Smooth muscle cell (in vitro differentiated cells): ENCODE data around the gene TMEM121. TPM values are rescaled to one million over a fixed set of nuclear protein-coding genes. Genes with fewer than 3 reads are reported as not detected.
"Not testable (repeated sequence)": the region's sequence is repeated elsewhere in the genome, so short reads cannot be mapped to it uniquely, and the experiment has no call there.

Experiments used
- DNase-seq: peaks from one replicate; lab custom pipeline; 2025; ENCODE audit not compliant: unreplicated experiment; lab: John Stamatoyannopoulos, UW
- H2AFZ ChIP-seq: fragments of 200-600 bp; sonication (generic); 2 replicates; pipeline ENCODE4 v1.6.0; 2016; ENCODE audit warnings: antibody characterized with exemption, low read depth, mild to moderate bottlenecking
- H3F3A ChIP-seq: fragments of 200-600 bp; sonication (generic); 2 replicates; pipeline ENCODE4 v1.6.0; 2017; ENCODE audit warnings: antibody characterized with exemption, low read depth
- H3K27ac ChIP-seq: fragments of 200-600 bp; sonication (generic); 2 replicates; pipeline ENCODE4 v1.5.1; 2016; ENCODE audit warnings: low read depth, mild to moderate bottlenecking
- H3K27me3 ChIP-seq: fragments of 200-600 bp; sonication (generic); 2 replicates; pipeline ENCODE4 v1.6.1; 2016; ENCODE audit warnings: low read depth, mild to moderate bottlenecking
- H3K36me3 ChIP-seq: fragments of 200-600 bp; sonication (generic); 2 replicates; pipeline ENCODE4 v1.5.1; 2016; ENCODE audit warnings: low read depth
- H3K4me1 ChIP-seq: fragments of 200-600 bp; sonication (generic); 2 replicates; pipeline ENCODE4 v1.5.1; 2016; ENCODE audit warnings: low read depth
- H3K4me2 ChIP-seq: fragments of 200-600 bp; sonication (generic); 2 replicates; pipeline ENCODE4 v1.6.0; 2016; ENCODE audit warnings: mild to moderate bottlenecking
- H3K4me3 ChIP-seq: fragments of 200-600 bp; sonication (generic); 2 replicates; pipeline ENCODE4 v1.5.1; 2016; ENCODE audit warnings: mild to moderate bottlenecking
- H3K79me2 ChIP-seq: fragments of 200-600 bp; sonication (generic); 2 replicates; pipeline ENCODE4 v1.6.0; 2016; ENCODE audit warnings: low read depth, mild to moderate bottlenecking
- H3K9ac ChIP-seq: fragments of 200-600 bp; sonication (generic); 2 replicates; pipeline ENCODE4 v1.6.0; 2016; ENCODE audit warnings: low read depth
- H3K9me3 ChIP-seq: fragments of 200-600 bp; sonication (generic); replicated peaks from 2 replicates; pipeline ENCODE4 v1.5.1; 2016; ENCODE audit warnings: low read depth
- H4K20me1 ChIP-seq: fragments of 200-600 bp; sonication (generic); 2 replicates; pipeline ENCODE4 v1.6.0; 2016; ENCODE audit warnings: low read depth
- CTCF ChIP-seq: fragments of 200-600 bp; sonication (generic); IDR thresholded peaks from 2 replicates; pipeline ENCODE4 v1.5.1; 2017; ENCODE audit warnings: borderline replicate concordance, mild to moderate bottlenecking, antibody characterized with exemption; ENCODE audit not compliant: insufficient read depth, poor library complexity, severe bottlenecking
- whole genome bisulfite sequencing: methylation state at CpG from one replicate; pipeline ENCODE4 v1.1.7; 2016; ENCODE audit warnings: low lambda C conversion rate; 5-methylcytosine and 5-hydroxymethylcytosine counted together
- polyA plus RNA-seq: library from polyadenylated mRNA; unstranded; fragments of >200 nt; fragmentation: Nextera tagmentation; extraction: Ambion mirVana; gene quantifications from 2 replicates; pipeline ENCODE4 v1.2.1, GENCODE V29; 2016
- total RNA-seq: library from RNA; depleted of rRNA; stranded (reverse); fragments of >200 nt; gene quantifications from 2 replicates; pipeline ENCODE4 v1.2.3, GENCODE V29; 2014

The TMEM121 gene
- total and polyA plus RNA-seq, 2 experiments from 2014 or later = 2.6 to 12.1 TPM

- H3F3A ChIP-seq, H3K27ac ChIP-seq, H3K79me2 ChIP-seq, H3K4me2 ChIP-seq, H3K9me3 ChIP-seq, H2AFZ ChIP-seq, H3K4me1 ChIP-seq, H3K4me3 ChIP-seq, DNase-seq, H3K36me3 ChIP-seq, H3K27me3 ChIP-seq, H4K20me1 ChIP-seq, H3K9ac ChIP-seq: not testable (repeated sequence)
- 87% methylated on average over 10 of the region's 27 CpGs for WGBS
Measured at GRCh38 chr14:105560048-105560669, 33.8 kb downstream of the TMEM121 start.

GRCh38 chr14:105561345-105561744 lies 35.0 kb downstream of the TMEM121 start:
- not testable (repeated sequence) for H3F3A ChIP-seq, H3K4me1 ChIP-seq, H3K4me2 ChIP-seq, H3K27me3 ChIP-seq, H3K79me2 ChIP-seq, DNase-seq, H2AFZ ChIP-seq, H3K4me3 ChIP-seq, H3K36me3 ChIP-seq, H3K27ac ChIP-seq, H4K20me1 ChIP-seq, H3K9ac ChIP-seq, H3K9me3 ChIP-seq
- 88% methylated on average over 7 of the region's 14 CpGs for WGBS

GRCh38 chr14:105562713-105563346 lies 36.4 kb downstream of the TMEM121 start:
- no peak overlapping the region for H3K4me2 ChIP-seq
- H4K20me1 ChIP-seq = no peaks in the 10 kb centered on the region
- H3F3A ChIP-seq = no peaks in the 10 kb centered on the region
- no peaks in the 10 kb centered on the region for H3K79me2 ChIP-seq
- H3K4me1 ChIP-seq = no peaks in the 10 kb centered on the region
- H3K36me3 ChIP-seq = no peaks in the 10 kb centered on the region
- no peaks in the 10 kb centered on the region for H3K9me3 ChIP-seq
- WGBS = 95% methylated on average over 3 of the region's 4 CpGs
- no peak for DNase-seq
- H3K9ac ChIP-seq = no peak overlapping the region
- no peak overlapping the region for H3K27ac ChIP-seq
- H3K27me3 ChIP-seq = no peaks in the 10 kb centered on the region
- no peak overlapping the region for H2AFZ ChIP-seq
- H3K4me3 ChIP-seq = no peak overlapping the region
- TF ChIP-seq CTCF = no peak

- Histone ChIP-seq H3K4me3 (no peak overlapping the region), H3K36me3 (no peaks in the 10 kb centered on the region), H3K9ac (no peak overlapping the region), H3K9me3 (no peaks in the 10 kb centered on the region), H3K27ac (no peak overlapping the region), H3K79me2 (no peaks in the 10 kb centered on the region), H2AFZ (no peak overlapping the region), H3K4me2 (no peak overlapping the region), H3K4me1 (no peaks in the 10 kb centered on the region), H3K27me3 (no peaks in the 10 kb centered on the region), H3F3A (no peaks in the 10 kb centered on the region), H4K20me1 (no peaks in the 10 kb centered on the region)
- no peak for DNase-seq
- TF ChIP-seq CTCF = no peak
Measured at GRCh38 chr14:105563347-105563737, 37.0 kb downstream of the TMEM121 start.

- not testable (repeated sequence) for H3F3A ChIP-seq, H3K27ac ChIP-seq, H4K20me1 ChIP-seq, H3K9me3 ChIP-seq, H3K36me3 ChIP-seq, H2AFZ ChIP-seq, H3K27me3 ChIP-seq, DNase-seq, H3K4me2 ChIP-seq, H3K4me3 ChIP-seq, H3K4me1 ChIP-seq, H3K79me2 ChIP-seq, H3K9ac ChIP-seq
- WGBS = 85% methylated on average over 7 of the region's 16 CpGs
Measured at GRCh38 chr14:105564536-105564935, 38.2 kb downstream of the TMEM121 start.

GRCh38 chr14:105565185-105565919 lies 39.0 kb downstream of the TMEM121 start:
- WGBS = 78% methylated on average over 6 of the region's 8 CpGs
- DNase-seq, H3K27ac ChIP-seq: not testable (repeated sequence)

More at GRCh38 chr14:105565185-105565919, 39.0 kb downstream of the TMEM121 start:
- not testable (repeated sequence) for H4K20me1 ChIP-seq, H3K4me3 ChIP-seq, H3K9ac ChIP-seq, H3K4me2 ChIP-seq, H3F3A ChIP-seq, H3K27me3 ChIP-seq, H3K79me2 ChIP-seq, H2AFZ ChIP-seq, H3K36me3 ChIP-seq, H3K4me1 ChIP-seq, H3K9me3 ChIP-seq
